ENCODE data around the gene MYOG.
A peak's percentile ranks its signal among the peaks of the same experiment; 100 is the strongest.

MYOG gene

DNA sequence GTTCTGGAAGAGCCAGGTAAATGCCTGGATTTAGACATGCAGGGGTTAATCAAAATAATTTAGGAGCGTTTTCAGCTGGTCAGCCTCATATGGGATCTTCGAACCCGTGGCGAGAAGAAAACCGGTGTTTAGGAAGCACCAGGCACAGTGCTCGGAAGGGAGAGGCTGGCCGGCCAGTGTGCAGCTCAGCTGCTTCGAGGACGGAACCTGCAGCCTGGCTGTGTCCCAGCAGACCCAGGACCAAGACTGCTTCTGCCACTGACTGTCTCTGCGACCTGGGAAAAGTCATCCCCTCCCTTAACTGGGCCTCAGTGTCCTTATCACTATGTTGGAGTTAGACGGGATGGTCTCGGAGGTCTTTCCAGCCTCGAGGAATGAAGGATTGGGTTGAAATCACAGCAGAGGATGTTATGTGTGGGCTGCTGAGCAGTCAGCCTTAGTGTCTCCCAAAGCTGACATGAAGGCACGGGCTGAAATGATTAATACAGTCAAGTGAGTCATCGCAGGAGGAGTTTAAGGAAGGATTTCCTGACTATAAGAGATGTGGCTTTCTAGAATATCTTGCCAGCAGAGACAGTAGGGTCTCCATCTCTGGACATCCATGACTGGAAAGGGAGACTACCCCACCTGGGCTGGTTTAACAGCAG, 38.7 kb downstream of the MYOG start:
- Histone ChIP-seq H2BK120ac (ENCODE audit: low read depth, low read length) (no peak overlapping the region), H3K27me3 (ENCODE audit: insufficient read depth, low read length, poor library complexity) (no peaks in the 10 kb centered on the region), H3K27ac (ENCODE audit: low read depth, low read length) (no peak overlapping the region), H4K5ac (ENCODE audit: low read length) (no peak overlapping the region), H3K4me2 (ENCODE audit: low read length) (no peak overlapping the region), H2BK15ac (replicated peaks; ENCODE audit: low read depth) (no peak overlapping the region), H4K8ac (ENCODE audit: low read depth, low read length) (no peak overlapping the region), H3K4ac (ENCODE audit: low read depth, low read length) (no peak overlapping the region), H3K9ac (ENCODE audit: low read length) (no peak overlapping the region), H3K36me3 (ENCODE audit: control insufficient read depth, insufficient read depth, low read length) (no peaks in the 10 kb centered on the region), H2AK5ac (ENCODE audit: low read length) (no peak overlapping the region), H3K23ac (ENCODE audit: low read length) (no peak overlapping the region), H3K18ac (ENCODE audit: low read length) (no peak overlapping the region), H3K4me1 (ENCODE audit: control insufficient read depth, low read depth, low read length) (peaks cover 2% of the 10 kb centered on the region), H2BK5ac (ENCODE audit: low read length) (no peak overlapping the region), H3K79me1 (ENCODE audit: low read length) (no peaks in the 10 kb centered on the region), H3K56ac (ENCODE audit: low read length) (no peak overlapping the region), H3K4me3 (ENCODE audit: low read length) (no peak overlapping the region), H3K79me2 (ENCODE audit: control insufficient read depth, insufficient read depth, low read length) (no peaks in the 10 kb centered on the region)
- DNase-seq, result no peak
- no CpG with 5 or more reads among the region's 15 CpGs for WGBS (ENCODE audit: extremely low coverage, insufficient coverage, low lambda C conversion rate)

DNA sequence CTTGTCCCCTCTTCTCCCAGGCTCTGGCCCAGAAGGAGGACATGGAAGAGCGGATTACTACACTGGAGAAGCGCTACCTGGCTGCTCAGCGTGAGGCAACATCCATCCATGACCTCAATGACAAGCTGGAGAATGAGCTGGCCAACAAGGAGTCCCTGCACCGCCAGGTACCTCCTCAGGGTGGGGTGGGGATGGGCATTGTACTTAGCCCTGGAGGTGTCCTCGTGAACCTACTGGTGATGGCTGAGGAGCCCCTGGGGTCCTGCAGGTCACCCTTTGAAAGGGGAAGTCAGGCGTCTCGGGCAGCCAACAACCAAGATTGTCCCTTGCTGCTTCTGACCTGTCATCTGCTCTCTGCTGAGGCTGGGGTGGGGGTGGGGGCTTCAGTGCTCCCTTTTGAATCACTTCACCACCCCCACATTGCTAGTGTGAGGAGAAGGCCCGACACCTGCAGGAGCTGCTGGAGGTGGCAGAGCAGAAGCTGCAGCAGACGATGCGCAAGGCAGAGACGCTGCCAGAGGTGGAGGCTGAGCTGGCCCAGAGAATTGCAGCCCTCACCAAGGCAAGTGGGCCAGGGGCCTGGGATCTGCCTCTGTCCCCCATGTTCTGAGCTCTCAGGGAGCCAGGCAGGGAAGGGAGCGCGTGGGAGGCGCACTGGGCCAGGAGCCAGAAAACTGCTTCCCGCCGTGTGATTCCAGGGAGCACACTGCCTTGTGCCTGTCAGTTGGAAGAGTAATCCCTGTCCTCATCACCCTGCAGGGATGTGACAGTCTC, 39.8 kb downstream of the MYOG start:
- Histone ChIP-seq H3K23ac (ENCODE audit: low read length) (no peak overlapping the region), H3K27me3 (ENCODE audit: insufficient read depth, low read length, poor library complexity) (no peaks in the 10 kb centered on the region), H2BK120ac (ENCODE audit: low read depth, low read length) (no peak overlapping the region), H3K79me2 (ENCODE audit: control insufficient read depth, insufficient read depth, low read length) (no peaks in the 10 kb centered on the region), H4K5ac (ENCODE audit: low read length) (no peak overlapping the region), H3K56ac (ENCODE audit: low read length) (no peak overlapping the region), H4K8ac (ENCODE audit: low read depth, low read length) (no peak overlapping the region), H3K27ac (ENCODE audit: low read depth, low read length) (no peak overlapping the region), H2AK5ac (ENCODE audit: low read length) (no peak overlapping the region), H3K79me1 (ENCODE audit: low read length) (no peaks in the 10 kb centered on the region), H2BK15ac (replicated peaks; ENCODE audit: low read depth) (no peak overlapping the region), H3K9ac (ENCODE audit: low read length) (no peak overlapping the region), H2BK5ac (ENCODE audit: low read length) (no peak overlapping the region), H3K18ac (ENCODE audit: low read length) (no peak overlapping the region), H3K4me1 (ENCODE audit: control insufficient read depth, low read depth, low read length) (peaks cover 6% of the 10 kb centered on the region), H3K4me3 (ENCODE audit: low read length) (no peak overlapping the region), H3K36me3 (ENCODE audit: control insufficient read depth, insufficient read depth, low read length) (no peaks in the 10 kb centered on the region), H3K4ac (ENCODE audit: low read depth, low read length) (no peak overlapping the region), H3K4me2 (ENCODE audit: low read length) (no peak overlapping the region)
- WGBS (ENCODE audit: extremely low coverage, insufficient coverage, low lambda C conversion rate), result no CpG with 5 or more reads among the region's 16 CpGs
- DNase-seq, result no peak

DNA sequence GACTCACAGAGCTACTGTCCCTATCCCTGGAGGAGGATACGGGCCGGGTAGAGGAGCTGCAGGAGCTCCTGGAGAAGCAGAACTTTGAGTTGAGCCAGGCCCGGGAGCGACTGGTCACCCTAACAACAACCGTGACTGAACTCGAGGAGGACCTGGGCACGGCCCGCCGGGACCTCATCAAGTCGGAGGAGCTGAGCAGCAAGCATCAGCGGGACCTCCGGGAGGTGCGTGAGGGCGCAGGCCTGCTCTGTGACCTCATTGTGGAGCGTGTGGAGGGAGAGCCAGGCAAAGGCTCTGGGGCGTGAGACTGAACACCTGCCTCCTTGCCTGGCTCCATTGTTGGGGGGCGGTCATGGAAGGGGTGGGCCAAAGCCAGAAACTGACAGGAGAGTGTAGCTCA, 40.5 kb downstream of the MYOG start:
- Histone ChIP-seq H3K79me1 (ENCODE audit: low read length) (no peaks in the 10 kb centered on the region), H3K36me3 (ENCODE audit: control insufficient read depth, insufficient read depth, low read length) (no peaks in the 10 kb centered on the region), H3K4me1 (ENCODE audit: control insufficient read depth, low read depth, low read length) (peaks cover 6% of the 10 kb centered on the region), H3K9ac (ENCODE audit: low read length) (no peak overlapping the region), H3K56ac (ENCODE audit: low read length) (no peak overlapping the region), H3K79me2 (ENCODE audit: control insufficient read depth, insufficient read depth, low read length) (no peaks in the 10 kb centered on the region), H3K27ac (ENCODE audit: low read depth, low read length) (no peak overlapping the region), H3K18ac (ENCODE audit: low read length) (no peak overlapping the region), H4K5ac (ENCODE audit: low read length) (no peak overlapping the region), H3K4ac (ENCODE audit: low read depth, low read length) (no peak overlapping the region), H2BK5ac (ENCODE audit: low read length) (no peak overlapping the region), H4K8ac (ENCODE audit: low read depth, low read length) (no peak overlapping the region), H2BK15ac (replicated peaks; ENCODE audit: low read depth) (no peak overlapping the region), H2AK5ac (ENCODE audit: low read length) (no peak overlapping the region), H3K4me2 (ENCODE audit: low read length) (no peak overlapping the region), H3K23ac (ENCODE audit: low read length) (no peak overlapping the region), H3K27me3 (ENCODE audit: insufficient read depth, low read length, poor library complexity) (no peaks in the 10 kb centered on the region), H3K4me3 (ENCODE audit: low read length) (no peak overlapping the region), H2BK120ac (ENCODE audit: low read depth, low read length) (no peak overlapping the region)
- DNase-seq, result no peak
- no CpG with 5 or more reads among the region's 17 CpGs for WGBS (ENCODE audit: extremely low coverage, insufficient coverage, low lambda C conversion rate)

DNA sequence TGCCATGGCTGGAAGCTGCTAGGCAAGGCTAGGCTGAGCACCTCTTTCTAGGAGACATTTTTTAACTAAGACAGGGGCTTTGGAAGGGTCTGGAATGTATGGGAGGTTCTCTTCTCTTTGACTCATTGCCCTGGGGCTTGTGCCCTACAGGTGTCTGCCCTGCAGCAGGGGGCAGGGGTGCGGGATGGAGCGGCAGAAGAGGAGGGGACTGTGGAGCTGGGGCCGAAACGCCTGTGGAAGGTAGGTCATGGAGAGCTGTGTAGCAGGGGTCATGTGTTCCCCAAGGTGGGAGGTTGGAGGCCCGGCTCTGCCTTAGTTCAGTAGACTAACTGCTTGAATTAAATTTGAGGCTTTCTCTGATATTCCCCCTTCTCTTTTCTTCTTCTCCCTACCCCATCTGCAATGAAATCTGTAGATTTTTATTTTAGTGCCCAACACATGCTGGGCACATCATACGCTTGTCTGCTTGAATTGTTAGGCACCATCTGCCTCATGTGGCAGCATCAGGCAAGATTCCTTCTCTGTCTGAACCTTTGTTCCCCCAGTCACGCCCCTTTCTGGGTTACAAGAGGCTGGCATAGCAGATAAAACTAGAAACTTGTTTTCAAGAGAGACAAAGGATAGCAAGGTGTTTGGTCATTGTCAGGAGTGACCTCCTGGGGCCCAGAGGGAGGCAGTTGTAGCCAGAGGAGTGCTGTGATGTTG, 41.1 kb downstream of the MYOG start:
- no peak overlapping the region for H3K18ac ChIP-seq (ENCODE audit: low read length)
- H2BK15ac ChIP-seq (replicated peaks; ENCODE audit: low read depth), result no peak overlapping the region
- H4K8ac ChIP-seq (ENCODE audit: low read depth, low read length), result no peak overlapping the region
- DNase-seq, result peak; percentile 22
- H3K4me1 ChIP-seq (ENCODE audit: control insufficient read depth, low read depth, low read length), result peaks cover 6% of the 10 kb centered on the region
- no peak overlapping the region for H3K4ac ChIP-seq (ENCODE audit: low read depth, low read length)
- H2BK120ac ChIP-seq (ENCODE audit: low read depth, low read length), result no peak overlapping the region
- no peaks in the 10 kb centered on the region for H3K79me2 ChIP-seq (ENCODE audit: control insufficient read depth, insufficient read depth, low read length)
- H3K4me3 ChIP-seq (ENCODE audit: low read length), result no peak overlapping the region
- no peak overlapping the region for H3K56ac ChIP-seq (ENCODE audit: low read length)
- no peak overlapping the region for H3K9ac ChIP-seq (ENCODE audit: low read length)
- no peak overlapping the region for H2BK5ac ChIP-seq (ENCODE audit: low read length)
- H2AK5ac ChIP-seq (ENCODE audit: low read length), result no peak overlapping the region
- H3K23ac ChIP-seq (ENCODE audit: low read length), result no peak overlapping the region
- WGBS (ENCODE audit: extremely low coverage, insufficient coverage, low lambda C conversion rate), result no CpG with 5 or more reads among the region's 7 CpGs
- no peaks in the 10 kb centered on the region for H3K36me3 ChIP-seq (ENCODE audit: control insufficient read depth, insufficient read depth, low read length)
- H3K27me3 ChIP-seq (ENCODE audit: insufficient read depth, low read length, poor library complexity), result no peaks in the 10 kb centered on the region
- H3K27ac ChIP-seq (ENCODE audit: low read depth, low read length), result no peak overlapping the region
- H4K5ac ChIP-seq (ENCODE audit: low read length), result no peak overlapping the region
- no peak overlapping the region for H3K4me2 ChIP-seq (ENCODE audit: low read length)
- no peaks in the 10 kb centered on the region for H3K79me1 ChIP-seq (ENCODE audit: low read length)

DNA sequence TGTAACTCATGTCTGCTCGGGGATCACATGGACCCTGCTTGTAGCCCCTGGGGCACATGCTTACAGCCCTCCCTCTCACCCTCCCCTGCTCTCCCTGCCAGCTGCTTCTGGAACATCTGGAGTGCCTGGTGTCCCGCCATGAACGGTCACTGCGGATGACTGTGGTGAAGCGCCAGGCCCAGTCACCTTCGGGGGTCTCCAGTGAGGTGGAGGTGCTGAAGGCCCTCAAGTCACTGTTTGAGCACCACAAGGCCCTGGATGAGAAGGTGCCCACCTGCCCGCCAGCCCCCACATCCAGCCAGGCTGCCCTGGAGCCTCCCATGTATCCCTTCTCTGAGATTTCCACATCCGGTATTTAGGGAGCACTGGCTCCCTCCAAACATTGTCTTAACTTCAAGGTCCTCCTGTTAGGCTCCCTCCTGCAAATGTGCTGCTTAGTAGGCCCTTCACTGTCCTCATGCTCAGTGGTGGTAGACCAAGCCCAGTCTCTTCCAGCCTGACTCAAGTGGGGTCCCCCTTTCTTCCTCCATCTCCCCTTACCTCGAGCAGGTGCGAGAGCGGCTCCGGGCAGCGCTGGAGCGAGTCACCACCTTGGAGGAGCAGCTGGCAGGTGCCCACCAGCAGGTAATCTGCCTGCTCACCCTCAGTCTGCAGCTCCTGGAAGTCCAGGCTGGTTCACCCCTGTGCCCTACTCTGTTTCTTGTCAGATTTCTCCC, 41.8 kb downstream of the MYOG start:
- Histone ChIP-seq H3K79me1 (ENCODE audit: low read length) (no peaks in the 10 kb centered on the region), H3K4me2 (ENCODE audit: low read length) (no peak overlapping the region), H2BK15ac (replicated peaks; ENCODE audit: low read depth) (no peak overlapping the region), H3K4ac (ENCODE audit: low read depth, low read length) (no peak overlapping the region), H3K27me3 (ENCODE audit: insufficient read depth, low read length, poor library complexity) (no peaks in the 10 kb centered on the region), H3K18ac (ENCODE audit: low read length) (no peak overlapping the region), H4K5ac (ENCODE audit: low read length) (no peak overlapping the region), H2BK120ac (ENCODE audit: low read depth, low read length) (no peak overlapping the region), H3K23ac (ENCODE audit: low read length) (no peak overlapping the region), H3K9ac (ENCODE audit: low read length) (no peak overlapping the region), H3K56ac (ENCODE audit: low read length) (no peak overlapping the region), H3K79me2 (ENCODE audit: control insufficient read depth, insufficient read depth, low read length) (no peaks in the 10 kb centered on the region), H2AK5ac (ENCODE audit: low read length) (no peak overlapping the region), H2BK5ac (ENCODE audit: low read length) (no peak overlapping the region), H3K36me3 (ENCODE audit: control insufficient read depth, insufficient read depth, low read length) (no peaks in the 10 kb centered on the region), H4K8ac (ENCODE audit: low read depth, low read length) (no peak overlapping the region), H3K4me1 (ENCODE audit: control insufficient read depth, low read depth, low read length) (peaks cover 6% of the 10 kb centered on the region), H3K27ac (ENCODE audit: low read depth, low read length) (no peak overlapping the region), H3K4me3 (ENCODE audit: low read length) (no peak overlapping the region)
- no CpG with 5 or more reads among the region's 14 CpGs for WGBS (ENCODE audit: extremely low coverage, insufficient coverage, low lambda C conversion rate)
- DNase-seq, result no peak
